ENCODE data around the gene TH.
A peak's percentile ranks its signal among the peaks of the same experiment; 100 is the strongest.

The TH gene

GRCh38 chr11:2122907-2123627 lies 48.5 kb downstream of the TH start:
- Histone ChIP-seq H3K9ac (no peak overlapping the region), H3K27ac (no peak overlapping the region), H3K4me3 (IDR thresholded peaks at IDR 0.05; ENCODE audit: insufficient read depth, low read depth, low read length) (no peak overlapping the region), H2AFZ (ENCODE audit: low read depth) (no peak overlapping the region), H3K4me2 (no peak overlapping the region), H3K79me2 (ENCODE audit: insufficient read depth, low read depth) (no peaks in the 10 kb centered on the region), H4K20me1 (ENCODE audit: insufficient read depth) (no peaks in the 10 kb centered on the region), H3K4me1 (ENCODE audit: low read depth, poor library complexity, severe bottlenecking) (peaks cover 5% of the 10 kb centered on the region), H3K27me3 (ENCODE audit: insufficient read depth, low read depth) (peaks cover 32% of the 10 kb centered on the region; the same call in 1 of the 2 replicates), H3K36me3 (ENCODE audit: insufficient read depth) (no peaks in the 10 kb centered on the region)
- TF ChIP-seq CTCF (conservative IDR thresholded peaks at IDR 0.05; ENCODE audit: low read depth, low read length): no peak

GRCh38 chr11:2122222-2122906 lies 49.3 kb downstream of the TH start:
- peaks cover 37% of the 10 kb centered on the region; the same call in 1 of the 2 replicates for H3K27me3 ChIP-seq (ENCODE audit: insufficient read depth, low read depth)
- no peaks in the 10 kb centered on the region for H3K36me3 ChIP-seq (ENCODE audit: insufficient read depth)
- peak overlapping the region; percentile 17; the same call in 1 of the 2 replicates for H2AFZ ChIP-seq (ENCODE audit: low read depth)
- H3K4me3 ChIP-seq (IDR thresholded peaks at IDR 0.05; ENCODE audit: insufficient read depth, low read depth, low read length): no peak overlapping the region
- no peak for TF ChIP-seq CTCF (conservative IDR thresholded peaks at IDR 0.05; ENCODE audit: low read depth, low read length)
- H3K79me2 ChIP-seq (ENCODE audit: insufficient read depth, low read depth): no peaks in the 10 kb centered on the region
- peaks cover 5% of the 10 kb centered on the region for H3K4me1 ChIP-seq (ENCODE audit: low read depth, poor library complexity, severe bottlenecking)
- H4K20me1 ChIP-seq (ENCODE audit: insufficient read depth): no peaks in the 10 kb centered on the region
- no peak overlapping the region for H3K27ac ChIP-seq
- H3K9ac ChIP-seq: no peak overlapping the region
- H3K4me2 ChIP-seq: no peak overlapping the region; the same call in 1 of the 2 replicates

GRCh38 chr11:2121227-2122130 lies 50.1 kb downstream of the TH start:
- Histone ChIP-seq H3K9ac (no peak overlapping the region), H3K27ac (no peak overlapping the region), H2AFZ (ENCODE audit: low read depth) (no peak overlapping the region), H4K20me1 (ENCODE audit: insufficient read depth) (no peaks in the 10 kb centered on the region), H3K4me1 (ENCODE audit: low read depth, poor library complexity, severe bottlenecking) (peaks cover 5% of the 10 kb centered on the region), H3K27me3 (ENCODE audit: insufficient read depth, low read depth) (peaks cover 45% of the 10 kb centered on the region; the same call in 1 of the 2 replicates), H3K4me3 (IDR thresholded peaks at IDR 0.05; ENCODE audit: insufficient read depth, low read depth, low read length) (no peak overlapping the region), H3K4me2 (no peak overlapping the region), H3K79me2 (ENCODE audit: insufficient read depth, low read depth) (no peaks in the 10 kb centered on the region), H3K36me3 (ENCODE audit: insufficient read depth) (no peaks in the 10 kb centered on the region)
- TF ChIP-seq CTCF (conservative IDR thresholded peaks at IDR 0.05; ENCODE audit: low read depth, low read length): no peak

- H3K4me2 ChIP-seq: no peak overlapping the region
- peaks cover 55% of the 10 kb centered on the region; the same call in 1 of the 2 replicates for H3K27me3 ChIP-seq (ENCODE audit: insufficient read depth, low read depth)
- H3K27ac ChIP-seq: no peak overlapping the region
- H2AFZ ChIP-seq (ENCODE audit: low read depth): no peak overlapping the region
- no peaks in the 10 kb centered on the region for H3K36me3 ChIP-seq (ENCODE audit: insufficient read depth)
- H4K20me1 ChIP-seq (ENCODE audit: insufficient read depth): no peaks in the 10 kb centered on the region
- no peaks in the 10 kb centered on the region for H3K79me2 ChIP-seq (ENCODE audit: insufficient read depth, low read depth)
- no peak overlapping the region for H3K4me3 ChIP-seq (IDR thresholded peaks at IDR 0.05; ENCODE audit: insufficient read depth, low read depth, low read length)
- no peak overlapping the region for H3K9ac ChIP-seq
- peaks cover 5% of the 10 kb centered on the region for H3K4me1 ChIP-seq (ENCODE audit: low read depth, poor library complexity, severe bottlenecking)
- no peak for TF ChIP-seq CTCF (conservative IDR thresholded peaks at IDR 0.05; ENCODE audit: low read depth, low read length)
These were observed 51.1 kb downstream of the TH start for GRCh38 chr11:2120359-2121100.

All from KMS-11 (cell line).